ENCODE measurements around the gene PAX8.

GRCh38 chr2:113197347-113198047, 81.2 kb downstream of the PAX8 start:
- TF ChIP-seq CTCF (IDR thresholded peaks at IDR 0.05) (no peak), ZFX (IDR thresholded peaks at IDR 0.05; ENCODE audit: borderline replicate concordance) (no peak)

Measured in 22Rv1 (cell line).